Mucosa of gallbladder (tissue), 1 donor: ENCODE data around the gene BPIFB2. TPM values are rescaled to one million over a fixed set of nuclear protein-coding genes. Genes with fewer than 3 reads are reported as not detected.
"Not testable (repeated sequence)": the region's sequence is repeated elsewhere in the genome, so short reads cannot be mapped to it uniquely, and the experiment has no call there.

Source experiments
- DNase-seq: peaks from one replicate; pipeline ENCODE4 v3.0.0-alpha.2; 2020; ENCODE audit warnings: low spot score
- total RNA-seq: library from RNA; stranded (reverse); gene quantifications from one replicate; pipeline ENCODE4 v1.2.1, GENCODE V29; 2021
- donor health status: DM: no; HTN: no; CAD: no.

Gene BPIFB2
- total RNA-seq, 1 donor from 2014 or later, result 0.17 TPM

GRCh38 chr20:33034901-33035492 is 27.5 kb downstream of the BPIFB2 start:
- no peak for DNase-seq

DNA sequence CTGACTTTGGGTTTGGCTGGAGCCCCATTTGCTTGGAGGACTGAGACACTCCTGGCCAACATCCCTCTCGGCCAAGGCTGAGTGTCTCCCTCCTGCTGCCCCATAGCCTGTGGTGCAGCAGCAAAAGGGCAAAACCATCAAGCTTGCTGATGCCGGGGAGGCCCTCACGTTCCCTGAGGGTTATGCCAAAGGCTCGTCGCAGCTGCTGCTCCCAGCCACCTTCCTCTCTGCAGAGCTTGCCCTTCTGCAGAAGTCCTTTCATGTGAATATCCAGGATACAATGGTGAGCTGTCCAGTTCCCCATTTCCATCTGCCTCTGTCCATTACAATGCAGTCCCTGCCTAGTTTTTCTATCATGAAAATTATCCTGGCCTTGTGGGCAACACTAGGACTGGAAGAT is 30.0 kb downstream of the BPIFB2 start:
- no peak for DNase-seq

DNA sequence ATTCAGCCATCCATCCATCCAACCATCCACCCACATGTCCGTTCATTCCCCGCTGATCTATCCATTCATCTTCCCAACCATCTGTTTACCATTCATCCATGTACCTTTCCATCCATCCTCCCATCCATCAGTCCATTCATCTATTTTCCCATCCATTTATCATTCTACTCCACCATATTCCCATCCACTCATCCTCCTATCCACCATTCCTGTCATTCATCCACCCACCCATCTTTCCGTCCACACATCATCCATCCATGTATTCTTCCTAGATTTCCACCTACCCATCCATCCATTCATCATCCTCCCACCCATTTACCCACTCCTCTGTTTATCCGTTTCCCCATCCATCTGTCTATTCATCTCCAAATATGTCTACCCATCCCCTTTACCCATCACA is 30.7 kb downstream of the BPIFB2 start:
- no peak for DNase-seq

DNA sequence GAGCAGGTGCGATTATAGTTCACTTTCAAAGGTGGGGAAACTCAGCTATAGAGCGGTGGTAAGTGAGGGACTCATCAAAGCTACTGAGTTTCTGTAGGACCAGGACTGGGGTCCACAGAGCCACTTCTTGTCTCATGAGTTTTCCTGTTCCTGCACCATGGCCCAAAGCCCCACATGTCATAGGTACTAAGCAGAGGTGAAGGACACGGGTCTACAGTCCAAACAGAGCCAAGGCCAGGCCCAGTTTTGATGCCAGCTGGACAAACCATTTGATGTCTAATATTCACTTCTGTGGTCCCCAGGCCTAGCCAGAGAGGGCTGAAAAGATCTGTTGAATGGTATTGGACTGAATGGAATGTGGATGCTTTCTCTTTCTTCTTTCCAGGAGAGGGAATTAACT is 34.9 kb downstream of the BPIFB2 start:
- no peak for DNase-seq

DNA sequence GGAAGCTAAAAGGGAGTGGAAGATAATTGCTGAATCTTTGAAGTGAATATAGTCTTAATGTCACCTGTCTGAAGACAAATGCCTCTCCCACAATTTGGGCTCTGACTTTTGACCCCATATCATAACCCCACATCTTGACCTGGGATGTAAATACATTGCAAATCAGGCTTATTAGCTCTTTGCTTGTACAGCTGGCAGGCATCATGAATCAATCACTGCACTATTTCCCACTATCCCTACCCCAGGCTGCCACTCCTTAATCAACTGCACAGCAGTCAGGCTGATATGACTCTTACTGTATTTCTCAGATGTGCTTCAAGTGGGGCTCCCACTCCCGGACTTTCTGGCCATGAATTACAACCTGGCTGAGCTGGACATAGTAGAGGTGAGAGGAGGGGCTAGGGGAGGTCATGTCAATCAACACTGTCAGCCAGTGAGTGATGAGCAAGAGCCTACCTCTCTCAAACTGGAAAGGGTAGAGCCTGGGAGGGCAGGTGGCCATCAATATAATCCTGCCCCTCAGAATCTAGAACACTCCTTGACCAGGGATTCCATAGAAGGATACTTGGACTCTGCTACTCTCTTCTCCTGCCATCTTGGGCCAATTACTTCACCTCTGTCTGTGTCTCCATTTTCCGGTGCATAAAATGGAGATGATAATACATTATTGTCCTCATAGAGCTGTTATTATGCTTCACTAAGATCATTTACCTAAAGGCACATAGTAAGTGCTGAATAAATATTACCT is 35.7 kb downstream of the BPIFB2 start:
- no peak for DNase-seq

GRCh38 chr20:33043731-33044181 is 36.3 kb downstream of the BPIFB2 start:
- no peak for DNase-seq

GRCh38 chr20:33045129-33045721 is 37.7 kb downstream of the BPIFB2 start:
- DNase-seq, result not testable (repeated sequence)

DNA sequence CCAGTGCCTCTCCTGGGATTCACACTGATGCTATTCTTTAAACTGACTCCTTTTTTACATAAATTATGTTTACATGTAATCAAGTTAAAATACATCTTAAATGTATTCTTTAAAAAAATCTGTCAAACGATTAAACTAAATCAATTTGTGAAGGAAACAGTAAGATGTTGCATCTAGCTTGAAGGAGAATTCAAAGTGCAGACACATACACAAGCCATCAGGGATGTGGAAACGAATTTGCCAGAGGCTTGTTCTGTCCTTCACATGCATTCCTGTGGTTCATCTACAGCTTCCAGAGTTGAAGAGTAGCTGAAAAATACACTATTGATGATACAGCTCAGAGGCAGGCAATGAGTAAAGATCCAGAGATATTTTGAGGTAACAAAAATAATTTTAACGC is 38.9 kb downstream of the BPIFB2 start:
- DNase-seq, result no peak

DNA sequence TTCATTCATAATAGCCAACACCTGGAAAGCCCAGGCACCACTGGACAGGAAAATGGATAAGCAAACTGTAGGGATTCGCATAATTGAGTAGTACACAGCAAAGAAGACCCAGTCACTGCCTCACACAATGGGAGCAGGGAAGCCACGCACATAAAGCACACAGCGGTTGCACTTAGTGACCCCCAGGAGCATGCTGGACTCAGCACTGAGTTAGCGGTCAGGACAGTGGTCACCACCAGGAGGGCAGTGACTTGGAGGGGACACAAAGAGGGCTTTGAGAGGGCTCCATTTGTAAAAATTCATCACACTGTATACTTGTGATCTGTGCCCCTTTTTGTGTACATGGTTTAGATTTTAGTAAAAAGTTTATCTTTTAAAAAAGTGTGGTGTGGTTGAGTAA is 43.8 kb downstream of the BPIFB2 start:
- no peak for DNase-seq

DNA sequence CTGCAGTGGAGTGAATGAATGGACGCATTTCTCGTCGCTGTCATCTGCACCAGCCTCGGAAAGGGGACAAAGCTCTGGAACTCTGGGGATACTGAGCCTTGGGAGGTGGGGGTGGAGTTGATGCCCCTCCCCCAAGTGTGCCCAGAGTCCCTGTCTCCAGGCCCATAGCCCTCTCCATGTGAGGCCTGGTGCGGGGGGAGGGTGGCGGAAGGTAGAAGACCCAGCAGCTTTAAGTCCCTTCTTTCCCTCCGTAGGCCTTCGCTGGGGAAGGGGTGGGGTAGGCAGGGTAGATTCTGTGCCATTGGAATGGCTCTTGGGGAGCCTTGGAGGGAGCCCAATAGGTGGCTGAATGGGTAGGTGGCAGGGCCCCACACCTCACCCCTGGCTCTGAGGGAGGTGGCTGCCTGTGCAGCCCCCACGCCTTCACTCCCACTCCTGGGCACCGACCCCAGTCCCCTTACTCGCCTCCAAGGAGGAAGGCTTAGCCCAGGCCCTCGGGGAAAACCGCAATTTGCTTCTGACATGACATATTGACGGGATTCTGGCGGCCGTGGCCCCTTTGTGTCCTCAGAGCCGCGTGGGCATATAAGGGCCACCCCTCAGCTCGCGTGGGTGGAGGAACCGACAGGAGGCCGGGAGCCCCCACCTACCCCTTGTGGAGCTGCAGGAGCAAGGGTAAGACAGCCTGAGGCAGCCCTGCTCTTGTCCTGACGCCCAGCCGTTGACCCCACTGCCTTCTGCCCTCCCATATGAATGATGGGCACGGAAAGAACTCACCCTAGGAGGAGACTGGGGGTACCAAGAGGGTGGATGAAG is 46.0 kb downstream of the BPIFB2 start, which contains the start of gene BPIFB3:
Gene BPIFB3 (plus strand): TSS at position 613 of the 816 bp plus-strand sequence. CDS start 1,533 bp downstream, outside the sequence.
- DNase-seq, result no peak

DNA sequence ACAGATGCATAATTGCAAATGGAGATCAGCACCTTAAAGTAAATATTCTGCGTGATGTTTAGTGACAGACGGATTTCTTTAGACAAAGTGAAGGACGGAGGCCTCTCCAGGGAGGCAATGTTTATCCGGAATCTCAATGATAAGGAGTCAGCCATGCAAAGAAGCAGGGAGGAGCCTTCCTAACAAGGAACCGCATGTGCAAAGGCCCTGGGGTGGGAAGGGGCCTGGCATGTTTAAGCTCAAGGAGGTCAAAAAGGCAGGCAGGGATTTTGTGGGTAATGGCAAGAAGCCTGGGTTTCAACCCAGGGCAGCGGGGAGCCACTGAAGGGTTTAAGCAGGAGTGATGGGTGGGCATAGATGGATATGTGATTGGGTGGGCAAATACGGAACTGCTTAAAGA is 46.9 kb downstream of the BPIFB2 start:
- DNase-seq, result no peak

GRCh38 chr20:33054791-33055190 is 47.3 kb downstream of the BPIFB2 start:
- DNase-seq, result no peak

DNA sequence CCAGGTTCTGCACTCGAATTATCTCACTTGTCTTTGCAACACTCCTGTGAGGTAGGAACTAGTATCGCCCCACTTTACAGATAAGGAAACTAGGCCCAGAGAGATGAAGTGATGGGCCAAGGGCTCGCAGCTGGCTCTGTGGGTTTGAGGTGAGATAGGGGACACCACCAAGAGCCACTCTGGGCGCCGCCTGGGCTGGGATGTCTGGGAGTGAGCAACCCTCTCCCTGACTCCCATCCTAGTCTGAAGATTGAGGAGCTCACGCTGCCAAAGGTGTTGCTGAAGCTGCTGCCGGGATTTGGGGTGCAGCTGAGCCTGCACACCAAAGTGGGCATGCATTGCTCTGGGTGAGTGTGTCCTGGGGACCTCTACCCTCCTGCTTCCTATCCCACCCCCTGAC is 51.6 kb downstream of the BPIFB2 start:
- no peak for DNase-seq

- DNase-seq, result no peak
These were observed 52.4 kb downstream of the BPIFB2 start for GRCh38 chr20:33059741-33060390.

DNA sequence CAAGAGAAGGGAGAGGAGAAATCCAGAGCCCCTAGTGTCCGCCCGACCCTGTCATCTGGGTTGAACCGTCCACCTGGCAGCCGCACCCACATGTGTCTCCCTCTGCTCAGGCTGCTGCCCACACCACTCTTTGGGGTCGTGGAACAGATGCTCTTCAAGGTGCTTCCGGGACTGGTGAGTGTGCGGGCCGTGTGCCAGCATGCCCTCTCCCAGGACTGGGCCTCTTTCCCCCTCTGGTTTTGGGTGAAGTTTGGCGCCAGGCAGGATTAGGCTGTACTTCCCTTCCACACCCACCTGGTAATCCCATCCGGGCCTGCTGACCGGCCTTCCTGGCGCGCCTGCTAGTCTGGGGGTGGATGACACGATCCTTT is 54.1 kb downstream of the BPIFB2 start:
- DNase-seq, result no peak

GRCh38 chr20:33062105-33062824 is 54.8 kb downstream of the BPIFB2 start:
- DNase-seq, result no peak

DNA sequence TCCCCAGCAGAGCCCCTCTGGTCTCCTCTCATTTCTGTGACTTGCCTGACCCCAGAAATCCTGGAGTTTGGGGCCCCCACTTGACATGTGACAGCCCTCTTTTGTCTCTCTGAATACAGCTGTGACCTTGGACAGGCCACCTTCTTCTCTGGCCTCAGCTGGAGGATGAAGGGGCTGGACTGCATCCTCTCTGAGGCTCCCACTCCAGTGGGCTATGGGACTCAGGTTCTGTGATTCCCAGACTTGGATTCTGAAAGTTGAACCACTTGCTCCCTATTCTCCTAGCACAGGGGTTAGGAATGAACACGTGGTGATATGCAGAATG is 55.3 kb downstream of the BPIFB2 start:
- DNase-seq, result no peak

DNA sequence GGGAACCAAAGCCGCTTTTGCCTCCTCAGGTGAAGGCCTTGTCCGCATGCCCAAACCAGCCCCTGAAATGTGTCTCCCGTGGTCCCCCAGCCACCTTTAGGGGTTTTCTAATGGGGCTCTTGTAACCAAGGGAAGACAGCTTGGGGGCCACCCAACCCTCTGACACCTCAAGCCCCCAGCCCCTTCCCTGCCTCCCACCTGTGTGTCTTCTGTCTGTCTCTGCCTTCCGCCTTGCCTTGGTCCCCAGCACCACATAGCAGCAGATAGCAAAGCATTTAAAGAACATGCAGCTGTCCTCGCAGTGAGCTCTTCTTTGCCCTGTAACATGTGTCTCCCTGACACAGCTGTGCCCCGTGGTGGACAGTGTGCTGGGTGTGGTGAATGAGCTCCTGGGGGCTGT is 55.8 kb downstream of the BPIFB2 start:
- no peak for DNase-seq

DNA sequence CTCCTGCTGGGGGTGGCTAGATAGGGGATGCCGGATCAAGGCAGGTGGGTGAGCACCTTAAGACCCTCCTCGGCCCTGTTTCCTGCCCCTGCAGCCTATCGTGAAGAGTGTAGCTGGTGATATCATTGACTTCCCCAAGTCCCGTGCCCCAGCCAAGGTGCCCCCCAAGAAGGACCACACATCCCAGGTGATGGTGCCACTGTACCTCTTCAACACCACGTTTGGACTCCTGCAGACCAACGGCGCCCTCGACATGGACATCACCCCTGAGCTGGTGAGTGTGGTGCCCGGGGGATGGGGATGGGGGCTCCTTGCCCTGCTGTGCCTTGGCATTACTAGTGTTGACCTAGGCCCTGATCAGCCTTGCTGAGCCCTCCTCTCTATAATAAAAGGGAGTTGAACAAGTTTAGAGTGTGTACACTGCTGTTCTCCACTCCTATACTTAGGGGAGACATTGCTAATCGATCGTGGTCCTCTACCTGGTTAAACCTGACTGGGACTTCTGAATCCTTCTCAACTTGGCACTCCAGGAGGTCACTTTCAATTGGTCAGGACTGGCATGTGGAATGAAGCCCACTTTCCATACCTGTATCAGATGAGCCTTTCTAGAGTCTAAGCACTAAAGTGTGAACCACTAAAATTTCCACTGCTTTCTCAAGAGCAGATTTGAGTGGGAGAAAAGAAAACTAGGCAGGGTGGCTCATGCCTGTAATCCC is 57.2 kb downstream of the BPIFB2 start:
- no peak for DNase-seq

GRCh38 chr20:33065785-33066184 is 58.3 kb downstream of the BPIFB2 start:
- DNase-seq, result no peak

- no peak for DNase-seq
These were observed 60.3 kb downstream of the BPIFB2 start for GRCh38 chr20:33067806-33068205.
